RWPE2 (cell line): Measurements from ENCODE around the gene CRB1.
"Not testable (repeated sequence)": the region's sequence is repeated elsewhere in the genome, so short reads cannot be mapped to it uniquely, and the experiment has no call there.

Experiments
- ATAC-seq: fragments of 200-7000 bp; cut with Tn5 transposase; 3 replicates; pipeline ENCODE4 v1.9.1; 2021; ENCODE audit warnings: low read depth
- DNase-seq: peaks from one replicate; pipeline ENCODE4 v3.0.0-alpha.2; 2020; ENCODE audit warnings: low spot score
- H3K27ac ChIP-seq: fragments of 450-650 bp; 2 replicates; pipeline ENCODE4 v1.5.1; 2017; ENCODE audit warnings: mild to moderate bottlenecking; ENCODE audit not compliant: poor library complexity, severe bottlenecking
- H3K27me3 ChIP-seq: fragments of 250-450 bp; sonication (Bioruptor Pico); 2 replicates; pipeline ENCODE4 v1.5.1; 2021; ENCODE audit warnings: mild to moderate bottlenecking, moderate library complexity; ENCODE audit not compliant: insufficient read depth, poor library complexity, severe bottlenecking
- H3K36me3 ChIP-seq: fragments of 250-450 bp; sonication (Bioruptor Pico); 2 replicates; pipeline ENCODE4 v1.5.1; 2020; ENCODE audit warnings: low read depth, mild to moderate bottlenecking, moderate library complexity
- H3K4me1 ChIP-seq: fragments of 250-450 bp; sonication (Bioruptor Pico); 2 replicates; pipeline ENCODE4 v1.5.1; 2021; ENCODE audit warnings: mild to moderate bottlenecking, moderate library complexity; ENCODE audit not compliant: insufficient read depth, poor library complexity, severe bottlenecking
- H3K4me3 ChIP-seq: fragments of 250-450 bp; sonication (Bioruptor Pico); 2 replicates; pipeline ENCODE4 v1.5.1; 2021; ENCODE audit warnings: mild to moderate bottlenecking, moderate library complexity; ENCODE audit not compliant: severe bottlenecking
- H3K9me3 ChIP-seq: fragments of 250-450 bp; sonication (Bioruptor Pico); 2 replicates; pipeline ENCODE4 v1.5.1; 2021; ENCODE audit warnings: mild to moderate bottlenecking, moderate library complexity; ENCODE audit not compliant: severe bottlenecking
- TF ChIP-seq, protein P1 (sequence below): fragments of 450-650 bp; IDR thresholded peaks from one replicate; pipeline ENCODE4 v1.5.1; 2017; ENCODE audit warnings: mild to moderate bottlenecking, moderate library complexity; ENCODE audit not compliant: poor library complexity, severe bottlenecking

The CRB1 gene

DNA sequence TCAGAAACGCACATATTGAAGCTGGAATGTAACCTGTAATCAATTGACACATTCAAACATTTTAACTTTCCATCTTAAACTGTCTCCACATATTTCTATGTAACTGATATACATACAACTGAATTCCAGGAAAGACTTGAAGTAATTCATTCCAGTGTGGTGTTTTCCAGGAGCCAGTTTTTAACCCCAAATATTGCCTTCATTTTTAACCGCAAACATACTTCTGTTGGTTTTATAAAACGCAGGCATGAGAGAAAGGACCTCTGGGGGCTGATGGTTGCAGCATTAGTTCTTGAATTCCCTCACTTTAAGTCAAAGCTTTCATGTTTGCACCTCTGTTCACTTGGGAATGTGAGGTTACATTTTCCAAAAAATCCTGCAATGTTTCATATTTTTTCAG lies 204.1 kb downstream of the CRB1 start:
- no peak for ATAC-seq

DNA sequence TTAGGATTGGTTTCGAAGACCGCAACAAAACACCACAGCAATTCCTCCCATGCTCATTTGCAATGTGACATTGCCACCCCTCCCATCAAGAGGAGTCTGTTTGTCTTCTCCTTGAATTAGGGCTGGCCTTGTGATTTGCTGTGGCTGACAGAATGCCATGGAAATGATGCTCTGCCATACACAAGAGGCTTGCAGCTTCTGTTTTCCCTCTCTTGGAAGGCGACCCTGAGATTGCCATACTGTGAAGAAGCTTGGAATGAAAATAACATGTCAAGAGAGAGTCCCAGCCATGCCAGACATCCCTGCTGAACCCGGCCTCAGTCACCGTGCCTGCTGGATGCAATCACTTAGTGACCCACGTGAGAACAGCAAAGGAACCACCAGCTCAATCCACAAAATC lies 212.4 kb downstream of the CRB1 start:
- no peak overlapping the region for H3K27ac ChIP-seq
- ATAC-seq, result no peak
- TF ChIP-seq, protein P1, sequence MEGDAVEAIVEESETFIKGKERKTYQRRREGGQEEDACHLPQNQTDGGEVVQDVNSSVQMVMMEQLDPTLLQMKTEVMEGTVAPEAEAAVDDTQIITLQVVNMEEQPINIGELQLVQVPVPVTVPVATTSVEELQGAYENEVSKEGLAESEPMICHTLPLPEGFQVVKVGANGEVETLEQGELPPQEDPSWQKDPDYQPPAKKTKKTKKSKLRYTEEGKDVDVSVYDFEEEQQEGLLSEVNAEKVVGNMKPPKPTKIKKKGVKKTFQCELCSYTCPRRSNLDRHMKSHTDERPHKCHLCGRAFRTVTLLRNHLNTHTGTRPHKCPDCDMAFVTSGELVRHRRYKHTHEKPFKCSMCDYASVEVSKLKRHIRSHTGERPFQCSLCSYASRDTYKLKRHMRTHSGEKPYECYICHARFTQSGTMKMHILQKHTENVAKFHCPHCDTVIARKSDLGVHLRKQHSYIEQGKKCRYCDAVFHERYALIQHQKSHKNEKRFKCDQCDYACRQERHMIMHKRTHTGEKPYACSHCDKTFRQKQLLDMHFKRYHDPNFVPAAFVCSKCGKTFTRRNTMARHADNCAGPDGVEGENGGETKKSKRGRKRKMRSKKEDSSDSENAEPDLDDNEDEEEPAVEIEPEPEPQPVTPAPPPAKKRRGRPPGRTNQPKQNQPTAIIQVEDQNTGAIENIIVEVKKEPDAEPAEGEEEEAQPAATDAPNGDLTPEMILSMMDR, result no peak
- no peak for DNase-seq
- H3K27me3 ChIP-seq, result peaks cover 5% of the 10 kb centered on the region
- no peak overlapping the region for H3K4me3 ChIP-seq
- no peaks in the 10 kb centered on the region for H3K36me3 ChIP-seq
- H3K4me1 ChIP-seq, result no peaks in the 10 kb centered on the region
- H3K9me3 ChIP-seq, result no peaks in the 10 kb centered on the region

More for the DNA sequence above, 204.1 kb downstream of the CRB1 start:
- Histone ChIP-seq H3K36me3 (no peaks in the 10 kb centered on the region), H3K27ac (no peak overlapping the region), H3K9me3 (no peaks in the 10 kb centered on the region), H3K27me3 (no peaks in the 10 kb centered on the region), H3K4me1 (no peaks in the 10 kb centered on the region), H3K4me3 (no peak overlapping the region)
- TF ChIP-seq, protein P1, result no peak
- DNase-seq, result no peak

DNA sequence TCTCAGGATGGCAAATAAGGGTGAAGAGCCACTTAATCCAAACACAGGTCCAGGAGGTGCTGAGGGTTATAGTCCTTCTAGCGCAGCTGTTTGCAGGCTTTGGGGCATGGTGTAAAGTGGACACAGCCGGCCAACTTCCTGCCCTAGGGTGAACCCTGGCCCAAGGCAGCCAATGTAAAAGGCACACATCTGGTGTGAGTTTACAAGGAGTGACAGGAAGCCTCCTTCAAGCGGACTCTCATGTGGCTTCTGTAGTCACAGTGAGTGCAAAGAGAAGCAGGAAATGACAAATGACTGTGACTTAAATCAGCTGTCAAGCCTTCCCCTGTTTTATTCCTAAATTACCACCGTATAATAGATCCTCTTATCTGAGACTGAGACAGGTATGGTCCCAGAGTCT lies 213.0 kb downstream of the CRB1 start:
- TF ChIP-seq, protein P1, result no peak
- Histone ChIP-seq H3K4me1 (no peaks in the 10 kb centered on the region), H3K4me3 (no peak overlapping the region), H3K27me3 (peaks cover 5% of the 10 kb centered on the region), H3K9me3 (no peaks in the 10 kb centered on the region), H3K36me3 (no peaks in the 10 kb centered on the region), H3K27ac (no peak overlapping the region)
- ATAC-seq, result no peak; the same call in 2 of the 3 replicates
- no peak for DNase-seq

DNA sequence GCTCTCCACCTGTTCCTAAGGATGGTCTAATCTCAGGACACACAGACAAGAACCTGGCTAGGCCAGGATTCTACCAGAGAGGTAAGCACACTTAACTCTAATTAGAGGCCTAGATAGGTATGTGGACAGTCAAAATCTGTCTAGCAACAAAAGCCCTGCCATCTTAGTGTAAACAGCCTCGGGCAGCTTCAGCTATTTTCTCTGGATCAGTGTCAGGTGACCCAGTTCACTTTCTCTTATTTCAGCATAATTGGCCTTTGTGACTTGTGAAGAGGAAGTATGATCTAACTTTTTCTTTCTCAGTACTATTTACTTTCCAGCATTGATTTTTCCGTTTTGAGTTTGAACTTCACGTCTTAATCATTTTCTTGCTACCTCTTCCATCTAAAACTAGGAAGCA lies 217.7 kb downstream of the CRB1 start:
- ATAC-seq, result no peak
- Histone ChIP-seq H3K9me3 (no peaks in the 10 kb centered on the region), H3K4me3 (no peak overlapping the region), H3K27ac (no peak overlapping the region), H3K36me3 (no peaks in the 10 kb centered on the region), H3K27me3 (no peaks in the 10 kb centered on the region), H3K4me1 (no peaks in the 10 kb centered on the region)
- DNase-seq, result no peak
- TF ChIP-seq, protein P1, result no peak

DNA sequence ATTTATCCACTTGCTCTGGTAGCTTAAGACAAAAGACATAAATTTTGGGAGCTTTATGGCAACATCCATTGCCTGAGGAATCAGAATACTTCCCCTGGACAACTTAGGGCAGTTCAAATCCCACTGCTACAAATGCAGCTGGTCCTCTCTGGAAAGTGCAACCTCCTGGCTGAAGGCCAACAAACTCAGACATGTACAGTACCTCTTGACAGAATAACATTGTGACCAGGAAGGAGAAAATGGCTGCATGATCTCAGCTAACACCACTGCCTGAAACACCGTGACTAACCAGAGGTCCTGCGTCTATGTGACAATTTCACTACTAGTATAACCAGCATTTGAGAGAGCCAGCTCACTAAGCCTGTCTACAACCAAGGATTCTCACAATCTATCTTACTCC lies 218.9 kb downstream of the CRB1 start:
- no peak for DNase-seq

DNA sequence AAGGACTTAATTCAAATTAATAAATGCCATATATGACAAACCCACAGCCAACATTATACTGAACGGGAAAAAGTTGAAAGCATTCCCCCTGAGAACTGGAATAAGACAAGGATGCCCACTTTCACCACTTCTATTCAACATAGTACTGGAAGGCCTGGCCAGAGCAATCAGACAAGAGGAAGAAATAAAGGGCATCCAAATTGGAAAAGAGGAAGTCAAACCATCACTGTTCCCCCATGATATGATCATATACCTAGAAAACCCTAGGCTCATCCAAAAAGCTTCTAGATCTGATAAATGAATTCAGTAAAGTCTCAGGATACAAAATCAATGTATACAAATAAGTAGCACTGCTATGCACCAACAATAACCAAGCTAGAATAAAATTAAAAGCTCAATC lies 223.5 kb downstream of the CRB1 start:
- not testable (repeated sequence) for H3K36me3 ChIP-seq, ATAC-seq, H3K4me1 ChIP-seq, H3K27ac ChIP-seq, H3K9me3 ChIP-seq, DNase-seq, H3K4me3 ChIP-seq, H3K27me3 ChIP-seq

More for the DNA sequence above, 218.9 kb downstream of the CRB1 start:
- Histone ChIP-seq H3K4me1 (no peaks in the 10 kb centered on the region), H3K27ac (no peak overlapping the region), H3K9me3 (no peaks in the 10 kb centered on the region), H3K27me3 (no peaks in the 10 kb centered on the region), H3K4me3 (no peak overlapping the region), H3K36me3 (no peaks in the 10 kb centered on the region)
- TF ChIP-seq, protein P1, result no peak
- ATAC-seq, result no peak
